H54 (cell line): ENCODE data around the gene ARAP2.

Source experiments
- DNase-seq: peaks from one replicate; pipeline ENCODE4 v3.0.0; 2011; ENCODE audit warnings: low spot score, mixed read lengths; ENCODE audit not compliant: insufficient read length
- FAIRE-seq: peaks from 3 replicates; lab custom pipeline; 2011; peaks lifted over from hg19 to GRCh38; lab: Jason Lieb, UNC
- POLR2A ChIP-seq: IDR thresholded peaks from 2 replicates; pipeline ENCODE4 v1.6.1; 2011; ENCODE audit warnings: low read depth, mild to moderate bottlenecking, low read length

Gene ARAP2

GRCh38 chr4:36168127-36168878, 76.0 kb downstream of the ARAP2 start:
- FAIRE-seq (no peak), DNase-seq (no peak)
- no peak for TF ChIP-seq POLR2A

GRCh38 chr4:36165631-36166005, 78.7 kb downstream of the ARAP2 start:
- no peak for TF ChIP-seq POLR2A
- no peak for DNase-seq
- FAIRE-seq = no peak

GRCh38 chr4:36164900-36165630, 79.2 kb downstream of the ARAP2 start:
- no peak for TF ChIP-seq POLR2A
- FAIRE-seq (no peak), DNase-seq (no peak)

GRCh38 chr4:36163198-36163597, 81.1 kb downstream of the ARAP2 start:
- FAIRE-seq = no peak
- no peak for TF ChIP-seq POLR2A
- DNase-seq = no peak

GRCh38 chr4:36159208-36159607, 85.1 kb downstream of the ARAP2 start:
- DNase-seq = no peak
- TF ChIP-seq POLR2A = no peak
- FAIRE-seq = no peak

- no peak for DNase-seq
- FAIRE-seq = no peak
- no peak for TF ChIP-seq POLR2A
Observed at GRCh38 chr4:36152735-36153134, 91.6 kb downstream of the ARAP2 start.

- FAIRE-seq = no peak
- TF ChIP-seq POLR2A = no peak
- DNase-seq = no peak
Observed at GRCh38 chr4:36142504-36142903, 101.8 kb downstream of the ARAP2 start.

GRCh38 chr4:36141186-36141585, 103.1 kb downstream of the ARAP2 start:
- FAIRE-seq = no peak
- no peak for TF ChIP-seq POLR2A

GRCh38 chr4:36140421-36140820, 103.9 kb downstream of the ARAP2 start:
- FAIRE-seq (no peak), DNase-seq (no peak)
- TF ChIP-seq POLR2A = no peak

More at GRCh38 chr4:36141186-36141585, 103.1 kb downstream of the ARAP2 start:
- no peak for DNase-seq

- no peak for TF ChIP-seq POLR2A
- no peak for FAIRE-seq
Observed at GRCh38 chr4:36138220-36138619, 106.1 kb downstream of the ARAP2 start.

GRCh38 chr4:36137336-36137735, 107.0 kb downstream of the ARAP2 start:
- FAIRE-seq (no peak), DNase-seq (no peak)
- no peak for TF ChIP-seq POLR2A

More at GRCh38 chr4:36138220-36138619, 106.1 kb downstream of the ARAP2 start:
- DNase-seq = no peak

GRCh38 chr4:36133658-36134057, 110.7 kb downstream of the ARAP2 start:
- FAIRE-seq (no peak), DNase-seq (no peak)
- no peak for TF ChIP-seq POLR2A

- DNase-seq = no peak
Observed at GRCh38 chr4:36133086-36133485, 111.2 kb downstream of the ARAP2 start.

GRCh38 chr4:36130641-36131040, 113.7 kb downstream of the ARAP2 start:
- no peak for DNase-seq
- TF ChIP-seq POLR2A = no peak
- FAIRE-seq = no peak

More at GRCh38 chr4:36133086-36133485, 111.2 kb downstream of the ARAP2 start:
- FAIRE-seq = no peak
- no peak for TF ChIP-seq POLR2A

GRCh38 chr4:36128689-36129088, 115.6 kb downstream of the ARAP2 start:
- TF ChIP-seq POLR2A = no peak
- DNase-seq (no peak), FAIRE-seq (no peak)

- FAIRE-seq (no peak), DNase-seq (no peak)
- TF ChIP-seq POLR2A = no peak
Observed at GRCh38 chr4:36123906-36124305, 120.4 kb downstream of the ARAP2 start.
